RWPE1 (cell line): Measurements from ENCODE around the gene LIME1.

Source experiments
- CTCF ChIA-PET: fragments of 350-600 bp; sonication (Branson Sonifier 250); formaldehyde crosslinking; extraction: SDS; loops from one replicate; lab custom pipeline; 2021; lab: Yijun Ruan, JAX
- POLR2A ChIA-PET: fragments of 400-600 bp; formaldehyde crosslinking; extraction: SDS; loops from one replicate; lab custom pipeline; 2020; ENCODE audit warnings: antibody characterized with exemption; ENCODE audit not compliant: low non-redundant PET; lab: Yijun Ruan, JAX
- DNase-seq: peaks from one replicate; pipeline ENCODE4 v3.0.0; 2012; ENCODE audit warnings: low spot score
- H3K27ac ChIP-seq: fragments of 450-650 bp; 2 replicates; pipeline ENCODE4 v1.5.1; 2017
- CTCF ChIP-seq: fragments of 450-650 bp; conservative IDR thresholded peaks from 2 replicates; pipeline ENCODE4 v1.5.1; 2017; ENCODE audit warnings: low read depth, mild to moderate bottlenecking

Gene LIME1

GRCh38 chr20:63781181-63781580 is 44.7 kb downstream of the LIME1 start:
- no peak for TF ChIP-seq CTCF
- DNase-seq, result no peak
- CTCF ChIA-PET, result no interaction called here
- no peak overlapping the region for H3K27ac ChIP-seq
- POLR2A ChIA-PET, result interaction anchor here (0.6 kb wide), 1 partner anchor 205 kb away, joined by 3 read pairs; no protein-coding TSS in a partner anchor

GRCh38 chr20:63782051-63782471 is 45.6 kb downstream of the LIME1 start:
- POLR2A ChIA-PET, result interaction anchor here (0.6 kb wide), 1 partner anchor 205 kb away, joined by 3 read pairs; no protein-coding TSS in a partner anchor
- no peak for DNase-seq
- H3K27ac ChIP-seq, result no peak overlapping the region
- CTCF ChIA-PET, result no interaction called here
- no peak for TF ChIP-seq CTCF

- no peak for DNase-seq
- POLR2A ChIA-PET, result no interaction called here
- H3K27ac ChIP-seq, result no peak overlapping the region
- TF ChIP-seq CTCF, result no peak
- CTCF ChIA-PET, result interaction anchor here (0.7 kb wide), 1 partner anchor 35 kb away, joined by 4 read pairs; no protein-coding TSS in a partner anchor
Observed at GRCh38 chr20:63782521-63782971, 46.1 kb downstream of the LIME1 start.

GRCh38 chr20:63783970-63784369 is 47.5 kb downstream of the LIME1 start:
- ChIA-PET CTCF (interaction anchor here (0.6 to 1.1 kb wide), 2 partner anchors 12 to 275 kb away, joined by 3 to 5 read pairs; no protein-coding TSS in a partner anchor), POLR2A (interaction anchor here (0.5 kb wide), 1 partner anchor 255 kb away, joined by 3 read pairs; no protein-coding TSS in a partner anchor)
- TF ChIP-seq CTCF, result no peak
- no peak overlapping the region for H3K27ac ChIP-seq
- DNase-seq, result no peak

- ChIA-PET POLR2A (no interaction called here), CTCF (interaction anchor here (0.5 to 2.4 kb wide), 35 partner anchors 8 to 408 kb away, joined by 3 to 17 read pairs (median 4); partner anchors contain the start of genes LIME1 and TPD52L2)
- TF ChIP-seq CTCF, result no peak
- H3K27ac ChIP-seq, result no peak overlapping the region
- no peak for DNase-seq
Observed at GRCh38 chr20:63785691-63786131, 49.2 kb downstream of the LIME1 start.

GRCh38 chr20:63787302-63787701 is 50.8 kb downstream of the LIME1 start:
- DNase-seq, result no peak
- ChIA-PET POLR2A (no interaction called here), CTCF (interaction anchor here (0.7 to 2.4 kb wide), 5 partner anchors 11 to 186 kb away, joined by 3 to 16 read pairs (median 5); no protein-coding TSS in a partner anchor)
- H3K27ac ChIP-seq, result no peak overlapping the region
- TF ChIP-seq CTCF, result no peak
